Esophagus squamous epithelium (tissue), 5 donors: ENCODE results near the gene GNLY. TPM values are rescaled to one million over a fixed set of nuclear protein-coding genes. Genes with fewer than 3 reads are reported as not detected.

Experiments
- DNase-seq: peaks from one replicate; lab custom pipeline; 2025; lab: John Stamatoyannopoulos, UW
- H3K27ac ChIP-seq, 4 donors: fragments of 200-600 bp; sonication (generic); one replicate each; pipeline ENCODE4 v1.5.1; 2016 to 2019; ENCODE audit warnings: mild to moderate bottlenecking in 1 of 4
- H3K27me3 ChIP-seq, 4 donors: fragments of 200-600 bp; sonication (generic); 1 replicate in 3 of 4; 2 replicates in 1 of 4; pipeline versions ENCODE4 v1.5.1 to v1.6.0; 2017 to 2021; ENCODE audit warnings: antibody characterized with exemption in 1 of 4
- H3K36me3 ChIP-seq, 3 donors: fragments of 200-600 bp; sonication (generic); one replicate each; pipeline ENCODE4 v1.5.1; 2016 to 2019
- H3K4me1 ChIP-seq, 3 donors: fragments of 200-600 bp; sonication (generic); one replicate each; pipeline ENCODE4 v1.5.1; 2017 to 2019
- H3K4me3 ChIP-seq, 4 donors: fragments of 200-600 bp; sonication (generic); 1 replicate in 3 of 4; 2 replicates in 1 of 4; pipeline ENCODE4 v1.5.1; 2016 to 2019; ENCODE audit warnings: mild to moderate bottlenecking in 2 of 4, moderate library complexity in 1 of 4
- H3K9me3 ChIP-seq, 3 donors: fragments of 200-600 bp; sonication (generic); one replicate each; pipeline ENCODE4 v1.5.1; 2016 to 2019
- POLR2A ChIP-seq, 4 donors: fragments of 450-650 bp; IDR thresholded peaks; one replicate each; pipeline ENCODE4 v1.6.1; 2017; ENCODE audit warnings: antibody characterized with exemption in 4 of 4, mild to moderate bottlenecking in 4 of 4, moderate library complexity in 3 of 4
- WGBS, 2 donors: methylation state at CpG; one replicate each; pipeline ENCODE4 v1.1.5; 2018; 5-methylcytosine and 5-hydroxymethylcytosine counted together
- intact Hi-C: fragments of 100-400 bp; cut with DNase I; formaldehyde crosslinking; loops from one replicate; pipeline ENCODE4 v1.15.0; 2022
- total RNA-seq, 4 donors: library from RNA; depleted of rRNA; stranded (reverse); fragments of >200 nt; gene quantifications; one replicate each; pipeline ENCODE4 v1.1.0, GENCODE V29; 2016
- TF ChIP-seq, protein P1 (sequence below), 6 experiments: fragments of 450-650 bp in 4 of 6; fragments of 200-600 bp in 2 of 6; sonication (generic) in 2 of 6; IDR thresholded peaks; one replicate each; pipeline ENCODE4 v1.5.1; 2016 to 2019; ENCODE audit warnings: antibody characterized with exemption in 6 of 6, mild to moderate bottlenecking in 4 of 6, moderate library complexity in 4 of 6
- donor health status: DM: yes; HTN: yes; CAD: no.

The GNLY gene
- total RNA-seq, 4 donors from 2014 or later: 0.76 to 6.1 (median 2.1) TPM

DNA sequence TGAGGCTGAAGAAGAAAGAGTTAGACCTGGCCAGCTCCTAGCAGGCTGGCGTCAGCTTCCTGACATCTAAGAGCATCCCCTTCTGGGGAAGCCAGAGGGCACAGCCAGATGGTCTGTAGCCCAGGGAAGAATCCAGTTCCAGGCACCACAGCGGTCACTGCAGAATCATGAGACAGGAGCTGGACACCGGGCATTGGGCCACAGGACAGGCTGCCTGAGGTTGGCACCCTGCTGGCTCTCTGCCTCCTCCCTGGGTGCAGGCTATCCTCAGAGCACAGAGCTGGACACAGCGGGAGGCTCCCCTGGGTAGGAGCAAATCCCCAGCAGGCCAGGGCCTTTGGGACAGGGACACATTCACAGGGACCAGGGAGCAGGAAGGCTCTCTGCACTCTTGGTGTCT, 39.9 kb downstream of the GNLY start:
- H3K27ac ChIP-seq: peak overlapping the region in 1 of 4 donors; percentile 34
- no peak for DNase-seq
- peaks cover 2 to 37% (median 7%) of the 10 kb centered on the region in 3 donors for H3K4me1 ChIP-seq
- peaks cover 0 to 5% (median 0%) of the 10 kb centered on the region in 4 donors for H3K27me3 ChIP-seq
- WGBS, 2 donors: 100% methylated on average over 1 of the region's 4 CpGs; no CpG with 5 or more reads in 1 of the 2 donors
- no peaks in the 10 kb centered on the region for H3K36me3 ChIP-seq
- no peaks in the 10 kb centered on the region for H3K9me3 ChIP-seq
- H3K4me3 ChIP-seq: no peak overlapping the region
- intact Hi-C loops: no loop called here
- TF ChIP-seq, protein P1, sequence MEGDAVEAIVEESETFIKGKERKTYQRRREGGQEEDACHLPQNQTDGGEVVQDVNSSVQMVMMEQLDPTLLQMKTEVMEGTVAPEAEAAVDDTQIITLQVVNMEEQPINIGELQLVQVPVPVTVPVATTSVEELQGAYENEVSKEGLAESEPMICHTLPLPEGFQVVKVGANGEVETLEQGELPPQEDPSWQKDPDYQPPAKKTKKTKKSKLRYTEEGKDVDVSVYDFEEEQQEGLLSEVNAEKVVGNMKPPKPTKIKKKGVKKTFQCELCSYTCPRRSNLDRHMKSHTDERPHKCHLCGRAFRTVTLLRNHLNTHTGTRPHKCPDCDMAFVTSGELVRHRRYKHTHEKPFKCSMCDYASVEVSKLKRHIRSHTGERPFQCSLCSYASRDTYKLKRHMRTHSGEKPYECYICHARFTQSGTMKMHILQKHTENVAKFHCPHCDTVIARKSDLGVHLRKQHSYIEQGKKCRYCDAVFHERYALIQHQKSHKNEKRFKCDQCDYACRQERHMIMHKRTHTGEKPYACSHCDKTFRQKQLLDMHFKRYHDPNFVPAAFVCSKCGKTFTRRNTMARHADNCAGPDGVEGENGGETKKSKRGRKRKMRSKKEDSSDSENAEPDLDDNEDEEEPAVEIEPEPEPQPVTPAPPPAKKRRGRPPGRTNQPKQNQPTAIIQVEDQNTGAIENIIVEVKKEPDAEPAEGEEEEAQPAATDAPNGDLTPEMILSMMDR (IDR thresholded peaks at IDR 0.05): no peak
- no peak for TF ChIP-seq POLR2A (IDR thresholded peaks at IDR 0.05)

DNA sequence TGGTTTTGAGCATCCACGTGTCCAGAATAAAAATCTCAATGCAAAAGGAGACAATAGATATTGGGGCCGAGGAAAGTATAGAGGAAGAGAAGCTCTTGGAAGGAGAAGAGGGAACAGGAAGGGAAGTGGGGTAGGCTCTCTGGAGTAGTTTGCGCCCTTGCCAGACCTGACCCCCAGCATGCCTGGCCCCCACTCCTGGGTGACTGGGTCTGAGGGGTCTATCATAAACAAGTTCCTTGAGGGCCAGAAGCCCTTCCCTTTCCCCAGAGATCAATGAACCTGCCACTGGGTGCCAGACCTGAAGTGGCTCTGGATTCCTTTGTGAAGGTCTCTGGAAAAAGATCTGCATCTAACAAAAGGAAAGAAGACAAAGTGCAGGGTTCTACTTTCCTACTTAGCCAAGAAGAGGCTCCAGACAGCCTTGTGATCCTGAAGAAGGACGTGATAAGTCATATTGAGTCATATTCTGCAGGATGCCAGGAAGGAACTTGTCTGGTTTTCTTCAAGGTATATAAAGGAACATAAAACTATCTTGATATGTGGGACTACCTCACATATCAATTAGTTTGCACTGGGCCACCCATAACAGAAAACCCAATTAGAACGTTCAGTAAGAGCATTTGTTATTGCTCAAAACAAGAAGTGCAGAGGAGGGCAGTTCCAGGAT, 40.9 kb downstream of the GNLY start:
- TF ChIP-seq, protein P1 (IDR thresholded peaks at IDR 0.05): no peak
- TF ChIP-seq POLR2A (IDR thresholded peaks at IDR 0.05): no peak
- H3K4me1 ChIP-seq: peaks cover 0 to 34% (median 8%) of the 10 kb centered on the region in 3 donors
- DNase-seq: no peak
- H3K27ac ChIP-seq: peak overlapping the region in 1 of 4 donors; percentile 3
- H3K4me3 ChIP-seq: no peak overlapping the region
- no peaks in the 10 kb centered on the region for H3K9me3 ChIP-seq
- H3K27me3 ChIP-seq: peaks cover 0 to 5% (median 0%) of the 10 kb centered on the region in 4 donors
- H3K36me3 ChIP-seq: no peaks in the 10 kb centered on the region
- intact Hi-C loops: no loop called here
- 66 to 67% methylated on average over 5 of the region's 5 CpGs for WGBS, 2 donors

DNA sequence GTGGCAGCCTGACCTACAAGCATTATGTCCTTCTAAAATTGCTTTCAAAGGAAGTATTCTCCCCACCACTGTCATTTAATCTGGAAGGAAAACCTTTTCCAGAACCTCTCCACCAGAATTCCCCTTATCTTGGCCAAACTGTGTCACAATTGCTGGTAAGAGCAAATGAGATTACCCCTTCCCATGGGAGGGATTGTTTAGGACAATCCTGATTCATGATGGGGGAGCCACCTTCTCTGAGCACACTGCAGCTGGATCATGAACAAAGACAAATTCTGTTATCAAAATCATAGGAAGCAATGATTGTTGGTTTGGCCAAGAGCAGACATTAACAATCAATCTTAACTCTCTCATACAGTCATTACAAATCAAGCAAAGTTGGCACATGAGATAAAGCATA, 41.5 kb downstream of the GNLY start:
- DNase-seq: no peak
- Histone ChIP-seq H3K9me3 (no peaks in the 10 kb centered on the region), H3K4me3 (no peak overlapping the region), H3K27ac (peak overlapping the region in 2 of 4 donors; percentile 32 to 85), H3K27me3 (peaks cover 0 to 5% (median 0%) of the 10 kb centered on the region in 4 donors), H3K36me3 (no peaks in the 10 kb centered on the region), H3K4me1 (peaks cover 2 to 40% (median 12%) of the 10 kb centered on the region in 3 donors)
- TF ChIP-seq, protein P1 (IDR thresholded peaks at IDR 0.05): no peak
- TF ChIP-seq POLR2A (IDR thresholded peaks at IDR 0.05): no peak
- intact Hi-C loops: no loop called here

DNA sequence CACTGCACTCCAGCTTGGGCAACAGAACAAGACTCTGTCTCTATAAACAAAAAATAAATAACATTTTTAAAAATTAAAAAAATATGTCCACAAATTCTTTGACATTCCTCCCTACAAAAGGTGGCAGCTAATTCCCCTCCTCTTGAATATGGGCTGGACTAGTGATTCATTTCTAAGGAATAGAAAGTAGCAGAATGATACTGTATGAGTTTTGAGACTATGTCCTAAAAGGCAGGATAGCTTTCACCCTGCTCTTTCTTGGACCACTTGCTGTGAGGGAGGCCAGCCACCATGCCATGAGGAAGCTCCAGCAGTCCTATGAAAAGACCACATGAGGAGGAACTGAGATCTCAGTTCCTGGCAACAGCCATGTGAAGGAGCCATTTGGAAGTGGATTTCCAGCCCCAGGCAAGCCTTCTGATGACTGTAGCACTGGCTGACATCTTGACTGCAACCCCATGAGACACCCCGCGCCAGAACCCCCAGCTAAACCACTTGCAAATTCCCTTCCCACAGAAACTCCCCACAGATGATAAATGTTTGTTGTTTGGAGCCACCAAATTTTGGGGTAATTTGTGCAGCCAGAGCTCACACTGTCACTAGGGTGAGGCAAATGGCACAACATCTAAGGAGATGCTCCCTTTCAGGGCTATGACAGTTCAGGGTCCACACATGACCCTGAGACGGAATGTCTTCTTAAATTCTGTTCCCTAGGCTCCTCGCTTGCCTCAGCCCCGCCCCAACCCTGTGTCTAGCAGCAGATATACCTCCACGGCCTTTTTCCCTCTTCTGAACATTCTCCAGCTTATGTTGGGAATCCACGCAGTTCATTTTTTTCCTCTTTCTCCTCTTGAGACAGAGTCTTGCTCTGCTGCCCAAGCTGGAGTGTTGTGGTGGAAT, 42.5 kb downstream of the GNLY start:
- Histone ChIP-seq H3K27ac (peak overlapping the region; percentile 39 to 85 (median 78)), H3K36me3 (no peaks in the 10 kb centered on the region), H3K4me1 (peaks cover 10 to 50% (median 22%) of the 10 kb centered on the region in 3 donors), H3K9me3 (no peaks in the 10 kb centered on the region), H3K27me3 (peaks cover 0 to 13% (median 0%) of the 10 kb centered on the region in 4 donors), H3K4me3 (no peak overlapping the region)
- DNase-seq: no peak
- 68 to 91% methylated on average over 7 of the region's 7 CpGs for WGBS, 2 donors
- intact Hi-C loops: no loop called here
- no peak for TF ChIP-seq POLR2A (IDR thresholded peaks at IDR 0.05)

DNA sequence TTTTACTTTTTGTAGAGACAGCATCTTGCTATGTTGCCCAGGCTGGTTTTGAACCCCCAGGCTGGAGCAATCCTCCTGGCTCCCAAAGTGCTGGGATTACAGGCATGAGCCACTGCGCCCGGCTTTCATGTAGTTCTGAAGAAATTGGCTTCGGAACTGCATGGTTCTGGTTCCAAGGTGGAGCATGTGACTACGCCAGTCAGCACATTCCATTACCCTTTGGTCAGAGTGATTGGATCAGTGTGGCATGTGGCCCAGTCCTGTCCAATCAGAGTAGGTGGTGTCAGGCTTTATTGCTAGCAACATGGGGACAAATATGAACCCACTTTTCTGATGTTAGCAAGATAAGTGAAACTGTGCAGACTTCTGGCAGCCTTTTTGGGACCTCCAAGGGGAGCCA, 43.3 kb downstream of the GNLY start:
- intact Hi-C loops: no loop called here
- Histone ChIP-seq H3K36me3 (no peaks in the 10 kb centered on the region), H3K4me3 (no peak overlapping the region), H3K9me3 (no peaks in the 10 kb centered on the region), H3K4me1 (peaks cover 16 to 54% (median 28%) of the 10 kb centered on the region in 3 donors), H3K27ac (peak overlapping the region; percentile 52 to 91 (median 80)), H3K27me3 (peaks cover 0 to 18% (median 0%) of the 10 kb centered on the region in 4 donors)
- no peak for TF ChIP-seq POLR2A (IDR thresholded peaks at IDR 0.05)
- TF ChIP-seq, protein P1 (IDR thresholded peaks at IDR 0.05): no peak
- DNase-seq: no peak
- 0 to 29% methylated on average over 1 to 4 of the region's 4 CpGs for WGBS, 2 donors
